NCI-H187 treated with DMSO at 0.1 percent for 48 hours (cell line): ENCODE data around the gene GPR84.

Experiments used
- DNase-seq: peaks from one replicate; lab custom pipeline; 2025; lab: John Stamatoyannopoulos, UW

The GPR84 gene

DNA sequence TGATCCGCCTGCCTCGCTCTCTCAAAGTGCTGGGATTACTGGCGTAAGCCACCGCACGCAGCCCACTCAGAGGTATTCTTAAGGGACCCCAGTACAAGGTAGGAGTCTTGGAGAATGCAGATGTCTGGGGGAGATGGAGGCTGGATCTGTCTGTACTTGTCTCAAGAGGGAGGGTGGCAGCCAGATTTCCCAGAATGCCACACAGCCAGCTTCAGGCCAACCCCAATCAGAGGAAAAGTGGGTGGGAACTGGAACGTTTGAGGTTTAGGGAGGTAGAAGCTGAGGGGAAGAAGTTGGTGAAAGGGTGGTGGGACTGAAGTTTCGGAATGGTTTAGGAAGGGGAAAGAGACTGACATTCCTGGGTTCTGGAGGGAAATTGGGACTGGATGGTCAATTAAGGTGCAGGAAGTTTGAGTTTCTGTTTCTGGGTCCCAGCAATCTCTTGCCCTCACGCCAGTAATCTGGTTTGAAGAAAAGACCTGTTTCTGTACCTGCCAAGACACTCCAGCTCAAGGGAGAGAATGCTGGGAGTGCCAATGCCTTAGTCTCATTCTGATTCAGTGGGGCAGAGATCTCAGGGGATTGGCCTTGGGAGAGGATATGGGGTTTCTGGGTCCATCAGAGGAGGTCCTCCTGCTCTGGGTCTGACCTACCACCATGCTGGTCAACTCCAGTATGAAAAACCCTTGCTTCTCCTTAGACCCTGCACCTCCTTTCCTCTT lies 28.4 kb upstream of the GPR84 start:
- no peak for DNase-seq

DNA sequence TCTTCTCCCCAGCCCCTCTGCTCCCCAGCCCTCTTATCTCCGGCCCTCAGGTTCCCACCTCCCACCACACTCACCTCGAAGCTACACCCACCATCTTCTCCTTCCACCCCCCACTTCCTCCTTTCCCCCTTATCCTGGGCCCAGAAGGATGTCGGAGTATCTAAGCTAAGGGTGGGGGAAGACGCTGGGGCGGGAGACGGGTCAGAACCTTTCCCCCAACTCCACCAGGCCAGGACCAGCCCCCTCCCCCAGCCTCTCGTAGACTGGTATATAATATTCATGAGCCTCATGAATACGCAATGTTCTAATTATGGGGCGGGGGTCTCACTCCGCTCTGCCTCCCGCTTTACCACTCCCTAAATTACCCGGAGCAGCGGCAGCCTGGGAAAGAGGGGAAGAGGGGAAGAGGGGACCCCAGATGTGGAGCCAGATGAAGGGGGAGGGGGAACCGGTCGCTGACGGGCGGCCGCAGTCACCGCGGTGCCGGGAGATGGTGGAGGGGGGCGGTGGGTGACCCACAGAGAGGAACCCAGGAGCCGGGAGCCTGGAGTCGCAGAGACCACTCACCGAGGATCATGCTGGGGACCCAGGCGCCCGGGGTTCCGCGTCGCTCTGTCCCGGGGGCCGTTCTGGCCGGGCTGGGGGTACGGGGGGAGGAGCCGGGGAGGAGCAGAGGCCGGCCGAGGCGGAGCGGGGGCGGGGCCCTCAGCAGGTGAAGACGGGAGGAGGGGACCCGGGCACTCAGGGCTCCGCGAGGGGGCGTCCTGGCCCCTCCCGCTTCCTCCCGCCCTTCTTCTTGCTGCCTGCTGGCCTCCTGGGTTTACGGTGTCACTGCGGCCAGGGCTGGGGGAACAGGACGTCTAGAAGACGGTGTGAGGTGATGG lies 26.6 kb upstream of the GPR84 start:
- DNase-seq = no peak

DNA sequence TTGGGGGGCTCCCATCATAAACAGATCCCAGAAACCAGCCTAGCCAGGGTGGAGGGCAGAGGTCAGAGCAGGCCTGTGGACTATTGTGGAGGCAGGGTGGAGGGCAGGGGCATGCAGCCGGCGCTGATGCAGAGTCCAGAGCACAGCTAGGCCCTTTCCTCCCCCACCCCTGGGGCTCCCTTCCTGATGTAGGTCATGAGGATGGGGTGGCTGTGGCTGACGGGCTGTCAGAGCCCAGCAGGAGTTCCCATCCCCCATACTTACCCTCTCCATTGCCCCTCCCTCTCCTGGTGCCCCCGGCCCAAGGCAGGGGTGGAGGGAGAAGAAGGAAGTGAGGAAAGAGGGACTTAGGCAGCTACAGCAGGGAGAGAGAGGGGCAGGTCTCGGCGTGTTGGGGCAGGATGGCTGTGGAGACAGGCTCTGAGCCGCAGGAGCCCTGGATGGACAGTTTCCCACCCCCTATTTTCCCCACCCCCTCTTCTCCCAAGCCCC lies 25.9 kb upstream of the GPR84 start:
- no peak for DNase-seq

DNA sequence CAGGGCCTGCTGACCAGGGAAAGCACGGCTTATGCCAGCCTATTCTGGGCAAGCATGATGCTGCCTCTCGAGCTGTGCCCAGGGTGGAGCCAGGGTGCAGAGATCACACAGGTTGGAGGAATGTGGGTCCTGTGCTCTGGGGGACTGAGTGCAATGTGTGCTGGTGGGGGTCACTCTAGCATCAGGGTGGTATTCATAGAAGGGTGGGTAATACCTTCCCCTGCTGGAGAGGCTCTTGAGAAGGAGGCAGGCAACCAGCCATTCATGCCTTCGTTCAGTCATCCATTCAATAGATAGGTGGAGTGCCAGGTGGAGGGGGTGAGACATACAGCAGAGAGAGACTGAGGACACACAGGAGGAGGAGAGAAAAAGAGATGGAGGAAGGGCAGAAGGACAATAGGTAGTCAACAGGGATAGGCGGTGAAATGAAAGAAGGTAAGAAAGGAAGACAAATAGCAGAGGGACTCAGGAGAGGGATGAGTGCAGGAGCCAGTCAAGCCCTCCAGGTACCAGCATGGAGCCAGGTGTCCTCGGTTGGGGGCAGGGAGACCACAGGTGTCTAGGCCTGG lies 25.4 kb upstream of the GPR84 start:
- no peak for DNase-seq

DNA sequence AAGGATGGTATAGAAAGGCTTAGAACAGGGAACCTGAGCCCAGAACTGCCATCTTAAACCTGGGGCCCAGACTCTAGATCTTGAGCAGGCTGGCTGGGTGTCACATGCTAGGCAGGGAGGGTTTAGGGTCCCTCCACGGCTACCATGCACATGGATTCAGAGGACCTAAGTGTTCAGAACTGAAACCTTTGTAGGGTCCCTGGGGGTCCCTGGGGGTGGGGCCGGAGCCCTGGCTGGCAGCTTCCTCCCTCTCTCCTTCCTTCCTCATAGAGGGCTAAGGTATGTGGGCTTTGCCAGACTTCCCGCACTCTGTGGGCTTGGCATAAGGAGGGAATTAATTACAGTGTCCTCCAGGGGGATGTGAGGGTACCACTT lies 24.8 kb upstream of the GPR84 start:
- DNase-seq = no peak

DNA sequence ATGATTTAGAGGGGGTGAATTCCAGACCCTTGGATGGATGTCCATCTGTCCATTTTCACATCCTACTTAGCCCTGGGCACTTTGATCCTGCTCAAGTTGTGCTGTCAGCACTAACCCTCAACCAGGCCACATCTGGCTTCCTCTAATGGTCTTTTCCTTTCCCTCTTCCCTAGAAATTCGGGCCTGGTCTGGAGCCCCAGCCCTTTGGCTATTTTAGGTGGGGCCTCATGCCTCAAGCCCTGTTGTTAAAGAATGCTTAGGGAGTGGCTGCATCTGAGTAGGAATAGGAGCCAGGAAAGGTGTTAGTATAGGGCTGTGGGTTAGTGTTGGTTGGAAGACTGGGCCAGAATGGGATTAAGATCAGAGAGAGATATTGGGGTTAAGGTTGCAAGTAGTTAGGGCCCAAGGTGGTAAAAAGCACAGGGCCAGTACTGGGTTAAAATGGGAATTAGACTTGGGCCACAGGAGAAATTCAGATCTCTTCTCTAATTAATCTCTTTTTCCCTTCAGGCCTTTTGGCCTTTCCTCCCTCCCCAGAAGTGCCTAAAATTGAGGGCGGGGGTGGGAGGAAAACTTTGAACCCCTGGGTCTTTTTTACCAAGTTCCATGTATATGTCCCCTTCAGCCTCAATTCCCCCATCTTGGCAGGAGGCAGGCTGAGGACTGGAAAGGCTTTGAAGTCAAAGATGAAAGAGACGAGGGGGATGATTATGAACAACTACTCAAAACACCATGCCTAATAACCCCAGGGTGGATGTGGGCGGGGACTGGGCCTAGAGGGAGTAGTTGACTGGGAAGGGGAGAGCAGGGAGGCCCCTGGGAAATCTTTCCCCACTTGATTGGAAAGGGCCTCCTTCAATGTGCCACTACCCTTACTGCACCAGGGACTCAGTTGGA lies 24.2 kb upstream of the GPR84 start:
- no peak for DNase-seq

DNA sequence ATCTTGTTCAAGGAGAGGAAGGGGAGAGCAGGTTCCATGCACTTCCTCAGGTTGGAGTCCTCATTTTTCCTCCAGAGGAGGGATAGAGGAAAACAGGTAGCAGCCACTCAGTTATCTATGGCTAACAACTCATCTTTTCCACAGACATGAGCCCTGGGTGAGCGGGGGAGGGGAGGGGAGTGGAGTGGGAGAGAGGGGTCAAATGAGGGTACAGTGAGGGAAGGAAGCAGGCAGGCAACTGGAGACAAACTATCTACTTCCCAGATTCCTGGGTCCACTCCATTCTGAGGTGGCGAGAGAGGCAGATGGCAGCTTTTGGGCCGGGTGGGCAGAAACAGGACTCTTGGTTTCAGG lies 22.8 kb upstream of the GPR84 start:
- no peak for DNase-seq

DNA sequence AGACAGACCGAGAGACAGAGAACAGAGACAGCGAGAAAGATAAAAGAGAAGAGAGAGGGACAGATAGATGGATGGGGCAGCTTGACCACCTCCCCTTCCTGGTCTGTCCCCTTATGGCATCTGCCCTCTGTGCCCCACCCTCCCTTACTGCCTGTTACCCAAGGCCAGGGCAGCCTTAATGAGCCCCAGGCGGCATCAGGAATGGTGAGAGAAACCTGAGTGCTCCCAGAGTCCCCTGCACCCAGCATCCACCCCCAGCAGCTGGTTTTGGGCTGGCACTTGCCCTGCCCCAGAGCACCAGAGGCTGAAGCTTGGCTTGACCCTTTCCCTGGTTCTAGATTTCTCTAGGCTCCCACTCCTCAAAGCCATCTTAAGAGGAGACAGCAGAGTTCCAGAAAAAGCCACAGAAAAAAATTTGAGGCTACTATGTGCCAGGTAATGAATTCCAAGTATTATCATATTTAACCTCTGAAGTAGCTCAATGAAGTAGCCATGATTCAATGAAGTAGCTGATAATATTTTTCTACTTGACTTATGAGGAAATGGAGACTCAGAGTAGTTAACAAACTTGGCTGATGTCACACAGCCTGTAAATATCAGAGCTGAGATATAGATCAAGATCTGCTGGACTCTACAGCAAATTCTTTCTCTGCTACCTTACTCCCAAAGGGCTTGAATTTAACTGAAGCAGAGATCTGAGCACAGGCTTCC lies 22.3 kb upstream of the GPR84 start:
- no peak for DNase-seq

DNA sequence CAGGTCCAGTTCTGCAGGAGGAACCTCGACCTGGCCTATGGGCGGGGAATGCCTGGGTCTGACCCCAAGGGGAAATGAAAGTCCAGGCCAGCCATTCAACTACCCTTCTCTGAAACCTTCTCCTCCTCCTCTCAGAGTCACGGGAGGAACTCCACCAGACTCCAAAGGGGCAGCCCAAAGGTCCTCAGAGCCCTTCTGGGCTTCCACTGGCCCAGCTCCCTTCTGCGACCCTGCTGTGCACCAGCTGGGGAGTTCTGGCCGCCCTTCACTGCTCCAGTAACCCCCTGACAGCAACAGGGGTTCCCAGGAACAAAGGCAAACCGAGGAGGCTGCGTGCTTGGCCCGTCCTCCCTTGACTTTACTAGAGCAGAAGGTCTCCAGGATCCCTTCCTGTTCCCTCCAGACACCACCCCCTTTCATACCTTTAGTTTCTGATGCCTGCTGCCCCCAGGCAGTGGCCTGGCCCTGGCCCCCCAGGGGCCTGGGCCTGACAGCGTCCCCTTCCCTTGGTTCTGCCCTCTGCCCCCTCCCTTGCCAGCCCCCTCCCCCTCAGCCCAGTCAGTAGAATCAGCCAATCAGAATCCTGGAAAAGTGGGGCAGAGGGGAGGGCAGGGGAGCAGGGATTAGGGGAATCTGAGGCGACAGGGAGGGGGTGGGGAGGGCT lies 21.1 kb upstream of the GPR84 start:
- DNase-seq = no peak

DNA sequence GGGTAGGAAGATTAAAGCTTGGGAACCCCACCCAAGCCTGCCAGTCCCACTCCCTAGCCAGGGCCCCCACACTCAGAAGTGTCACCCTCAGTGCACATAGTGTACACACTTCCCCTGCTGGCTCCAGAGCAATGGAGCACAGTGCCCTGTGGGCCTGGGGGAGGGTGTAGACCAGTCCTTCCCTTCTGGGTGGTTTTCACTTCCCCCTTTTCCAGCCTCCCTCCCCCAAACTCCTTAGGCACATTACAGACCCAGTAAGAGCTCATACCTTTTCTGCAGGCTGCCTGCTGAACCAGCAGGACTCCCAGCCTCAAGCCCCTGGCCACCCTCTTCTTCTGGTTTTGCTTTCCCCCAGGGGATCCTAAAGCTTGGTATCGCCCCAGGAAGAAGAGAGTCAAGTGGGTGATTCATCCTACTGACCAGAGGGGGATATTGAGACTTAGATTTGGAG lies 20.3 kb upstream of the GPR84 start, which contains the start of gene ZNF385A:
TSS of gene ZNF385A (minus strand) at position 143 of the 451 bp plus-strand sequence. CDS start 219 bp downstream, outside the sequence.
- DNase-seq = no peak

DNA sequence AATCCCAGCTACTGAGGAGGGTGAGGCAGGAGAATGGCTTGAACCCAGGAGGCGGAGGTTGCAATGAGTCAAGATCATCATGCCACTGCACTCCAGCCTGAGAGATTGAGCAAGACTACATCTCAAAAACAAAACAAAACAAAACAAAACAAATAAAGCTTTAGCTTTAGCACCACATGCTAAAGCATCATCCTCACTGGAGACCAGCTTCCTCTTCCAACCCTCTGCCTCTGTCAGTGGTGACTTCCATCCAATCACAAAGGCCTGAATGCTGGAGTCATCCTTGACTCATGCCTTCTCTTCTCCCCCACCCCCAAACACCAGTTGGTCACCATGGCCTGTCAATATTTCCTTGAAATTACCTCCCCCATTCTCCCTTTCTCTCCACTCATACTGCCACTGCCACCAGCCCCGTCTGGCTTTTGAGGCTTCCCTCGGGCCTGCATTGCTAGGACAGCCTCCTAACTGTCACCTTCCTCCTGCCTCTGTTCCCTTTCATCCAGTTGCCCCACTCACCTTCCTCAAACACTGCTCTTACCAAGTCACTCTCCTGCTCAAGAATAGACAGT lies 18.8 kb upstream of the GPR84 start:
- no peak for DNase-seq

DNA sequence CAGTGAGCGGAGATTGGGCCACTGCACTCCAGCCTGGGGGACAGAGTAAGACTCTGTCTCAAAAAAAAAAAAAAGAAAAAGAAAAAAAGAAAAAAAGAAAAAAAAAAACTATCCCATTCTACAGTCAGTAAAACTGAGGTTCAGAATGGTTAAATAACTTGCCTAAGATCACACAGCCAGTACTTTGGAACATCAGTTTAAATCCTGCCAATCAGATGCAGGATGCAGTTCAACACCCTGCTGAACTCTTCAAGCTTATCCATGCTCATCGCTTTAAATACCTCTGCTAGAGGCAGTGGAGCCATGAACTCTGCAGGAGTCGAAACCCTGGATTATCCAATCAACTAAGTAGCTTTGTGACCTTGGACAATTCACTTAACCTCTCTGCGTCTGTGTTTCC lies 16.9 kb upstream of the GPR84 start:
- no peak for DNase-seq

DNA sequence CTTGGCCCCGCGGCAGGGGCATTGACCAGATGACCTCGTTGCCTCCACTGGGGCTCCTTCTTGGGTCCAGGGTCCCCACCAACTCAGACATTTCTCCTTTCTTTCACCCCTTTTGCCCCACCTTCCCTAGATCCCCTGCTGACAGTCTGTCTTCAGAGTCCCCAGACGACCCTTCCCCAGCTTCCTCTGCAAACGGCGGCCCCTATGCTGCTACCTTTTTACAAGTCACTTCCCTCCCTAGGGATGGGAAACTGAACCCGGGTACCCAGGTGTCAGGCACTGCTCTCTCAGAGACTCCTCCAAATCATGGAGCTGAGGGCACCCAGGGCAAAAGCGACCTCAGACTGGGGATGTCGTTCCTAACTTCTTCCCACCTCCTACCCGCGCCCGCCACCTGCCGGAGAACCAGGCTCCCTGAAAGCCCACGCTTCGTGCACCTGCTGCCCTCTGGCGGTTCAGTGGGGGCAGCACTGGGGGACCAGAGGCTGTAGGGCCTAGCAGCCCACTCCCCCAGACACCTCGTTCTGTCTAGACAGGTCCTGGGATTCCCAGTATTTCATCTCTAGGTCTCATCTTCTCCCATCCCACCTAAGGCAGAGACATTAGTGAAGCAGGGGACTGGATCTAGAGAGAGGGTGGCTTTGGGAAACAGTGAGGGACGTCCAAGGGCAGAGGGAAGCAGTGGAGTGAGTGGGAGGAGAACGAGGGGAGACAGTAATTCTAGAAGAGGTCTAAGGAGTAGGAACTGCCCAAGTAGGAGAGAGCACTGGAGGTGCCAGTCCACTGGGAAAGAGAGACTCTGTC lies 15.3 kb upstream of the GPR84 start:
- peak; percentile 79 for DNase-seq

DNA sequence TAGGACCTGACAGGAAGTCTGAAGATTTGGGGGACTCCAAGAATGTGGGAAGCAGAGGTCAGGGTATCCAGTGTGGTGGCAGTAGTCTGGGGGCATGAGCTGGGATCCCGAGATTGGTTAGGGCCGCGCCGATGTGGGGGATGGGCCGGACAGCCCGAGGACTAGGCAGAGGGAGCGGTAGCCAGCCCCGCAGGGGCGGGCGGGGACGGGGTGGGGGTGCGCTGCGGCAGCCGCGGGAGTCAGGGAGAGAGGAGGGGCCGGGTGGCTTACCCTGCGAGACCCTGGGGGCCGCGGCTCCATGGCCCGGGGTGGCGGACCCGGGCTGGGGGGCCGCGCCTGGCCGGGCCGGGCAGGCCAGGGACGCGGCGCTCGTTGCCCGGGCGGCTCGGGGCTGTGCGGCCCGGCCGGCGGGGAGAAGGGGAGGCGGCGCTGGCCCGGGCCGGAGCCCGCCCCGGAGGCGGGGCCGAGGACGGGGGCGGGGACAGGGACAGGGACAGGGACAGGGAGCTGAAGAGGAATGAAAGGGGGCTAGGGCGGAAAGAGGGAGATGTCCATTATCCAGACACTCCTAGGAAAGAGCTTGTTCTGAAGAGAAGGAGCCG lies 14.6 kb upstream of the GPR84 start:
- no peak for DNase-seq

DNA sequence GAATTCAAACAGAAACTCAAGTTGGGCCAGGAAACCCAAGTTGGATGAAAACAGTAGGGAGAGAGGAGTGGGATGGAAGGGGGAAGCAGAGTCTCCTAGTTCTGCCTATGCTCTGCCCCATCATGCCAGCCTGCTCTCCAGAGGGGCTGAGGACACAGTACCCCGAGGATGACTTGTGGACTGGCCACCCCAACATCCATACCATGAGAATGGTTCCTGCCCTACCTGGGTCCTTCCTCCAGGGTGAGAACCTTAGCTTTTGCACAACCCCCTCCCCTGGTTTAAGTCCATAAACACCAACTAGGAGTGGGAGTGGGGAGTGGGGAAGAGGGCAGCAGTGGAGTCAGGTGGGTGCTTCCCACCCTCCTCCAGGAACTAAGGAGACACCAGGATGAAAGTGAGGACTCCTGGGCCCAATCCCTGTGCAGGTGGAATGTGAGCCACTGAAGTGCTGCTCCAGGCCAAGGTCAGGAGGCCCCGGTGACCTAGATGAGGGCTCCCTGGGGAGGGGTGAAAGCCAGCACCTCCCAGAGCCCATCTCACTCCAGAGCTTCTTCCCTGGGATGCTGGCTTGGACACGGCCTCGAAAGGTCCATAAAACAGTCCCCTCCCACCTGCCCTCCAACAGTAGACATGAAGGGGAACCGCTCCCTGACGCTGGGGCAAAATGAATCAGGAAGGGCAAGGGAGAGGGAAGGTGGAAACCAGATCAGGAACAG lies 13.7 kb upstream of the GPR84 start:
- no peak for DNase-seq

DNA sequence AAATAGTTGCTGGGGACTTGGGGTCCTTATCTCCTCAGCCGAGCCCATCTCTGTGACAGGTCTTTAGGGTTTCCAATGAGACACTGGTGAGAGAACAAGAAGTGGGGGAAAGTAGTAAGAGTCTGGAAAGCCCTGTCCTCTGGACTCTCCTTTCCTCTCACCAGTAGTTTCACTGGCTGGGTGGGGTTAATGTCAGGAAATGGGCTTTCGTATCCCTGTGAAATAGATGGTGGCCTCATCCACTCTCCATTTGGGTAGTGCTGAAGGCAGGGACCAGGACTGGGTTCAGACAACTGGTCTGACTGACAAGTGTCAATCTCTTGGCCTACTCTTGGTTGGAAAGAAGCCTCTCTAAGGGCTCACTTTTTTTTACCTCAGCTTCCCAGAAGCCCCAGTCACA lies 12.7 kb upstream of the GPR84 start:
- no peak for DNase-seq

DNA sequence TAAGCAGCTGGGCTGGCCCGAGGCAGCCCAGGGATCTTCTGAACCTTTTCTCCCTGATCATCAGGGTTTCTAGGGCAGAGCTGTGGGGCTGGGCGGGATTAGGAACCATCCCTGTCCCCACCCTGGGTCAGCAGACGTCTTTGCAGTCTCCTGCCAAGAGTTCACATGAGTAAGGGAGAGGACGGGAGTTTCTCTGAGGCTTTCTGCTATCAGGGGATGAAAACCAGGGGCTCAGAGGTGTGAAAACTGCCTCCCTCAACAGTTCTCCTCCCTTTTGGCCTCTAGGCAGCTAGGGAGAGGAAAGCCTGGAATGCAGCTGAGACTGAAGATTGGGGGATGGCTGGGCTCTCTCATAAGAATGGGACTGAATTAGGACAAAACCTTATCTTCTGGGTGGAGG lies 12.3 kb upstream of the GPR84 start:
- no peak for DNase-seq

DNA sequence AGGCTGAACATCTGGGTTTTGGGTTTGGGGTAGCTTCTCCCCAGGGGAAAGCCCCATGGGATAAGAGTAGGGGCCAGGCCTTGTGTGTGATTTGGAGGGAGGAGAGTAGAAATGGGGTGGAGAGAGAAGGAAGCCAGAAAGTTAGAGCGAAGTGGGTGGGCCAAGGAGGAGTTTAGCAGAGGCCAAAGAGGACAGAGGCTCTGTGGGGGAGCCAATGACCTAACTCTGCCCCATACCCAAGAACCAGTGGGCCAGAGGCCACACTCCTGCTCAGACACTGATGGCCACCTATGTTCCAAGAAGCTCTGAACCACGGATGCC lies 10.9 kb upstream of the GPR84 start:
- DNase-seq = no peak
